Mesodermal cell (in vitro differentiated cells): ENCODE data around the gene FAM174C.

Experiments
- H3K27ac ChIP-seq: 2 replicates; pipeline ENCODE4 v1.7.0; 2013; ENCODE audit warnings: mild to moderate bottlenecking, low read depth, low read length, moderate library complexity; ENCODE audit not compliant: severe bottlenecking
- H3K36me3 ChIP-seq: 2 replicates; pipeline ENCODE4 v1.7.1; 2013; ENCODE audit warnings: mild to moderate bottlenecking, low read length, moderate library complexity; ENCODE audit not compliant: control insufficient read depth, insufficient read depth
- H3K4me1 ChIP-seq: one replicate; pipeline ENCODE4 v1.7.1; 2013; ENCODE audit warnings: mild to moderate bottlenecking, low read length; ENCODE audit not compliant: insufficient read depth, control insufficient read depth, poor library complexity, severe bottlenecking
- H3K4me3 ChIP-seq: 2 replicates; pipeline ENCODE4 v1.7.0; 2013; ENCODE audit warnings: low read length, control low read depth, mild to moderate bottlenecking; ENCODE audit not compliant: insufficient read depth, poor library complexity, severe bottlenecking; ENCODE audit errors: extremely low read depth
- H3K9me3 ChIP-seq: 2 replicates; pipeline ENCODE4 v1.7.1; 2013; ENCODE audit warnings: mild to moderate bottlenecking, low read length, moderate library complexity; ENCODE audit not compliant: control insufficient read depth
- WGBS, 2 experiments: methylation state at CpG; one replicate each; pipeline ENCODE4 v1.1.5; 2013; ENCODE audit warnings: missing lambda C conversion rate in 2 of 2; ENCODE audit not compliant: insufficient coverage in 2 of 2; 5-methylcytosine and 5-hydroxymethylcytosine counted together

FAM174C gene

DNA sequence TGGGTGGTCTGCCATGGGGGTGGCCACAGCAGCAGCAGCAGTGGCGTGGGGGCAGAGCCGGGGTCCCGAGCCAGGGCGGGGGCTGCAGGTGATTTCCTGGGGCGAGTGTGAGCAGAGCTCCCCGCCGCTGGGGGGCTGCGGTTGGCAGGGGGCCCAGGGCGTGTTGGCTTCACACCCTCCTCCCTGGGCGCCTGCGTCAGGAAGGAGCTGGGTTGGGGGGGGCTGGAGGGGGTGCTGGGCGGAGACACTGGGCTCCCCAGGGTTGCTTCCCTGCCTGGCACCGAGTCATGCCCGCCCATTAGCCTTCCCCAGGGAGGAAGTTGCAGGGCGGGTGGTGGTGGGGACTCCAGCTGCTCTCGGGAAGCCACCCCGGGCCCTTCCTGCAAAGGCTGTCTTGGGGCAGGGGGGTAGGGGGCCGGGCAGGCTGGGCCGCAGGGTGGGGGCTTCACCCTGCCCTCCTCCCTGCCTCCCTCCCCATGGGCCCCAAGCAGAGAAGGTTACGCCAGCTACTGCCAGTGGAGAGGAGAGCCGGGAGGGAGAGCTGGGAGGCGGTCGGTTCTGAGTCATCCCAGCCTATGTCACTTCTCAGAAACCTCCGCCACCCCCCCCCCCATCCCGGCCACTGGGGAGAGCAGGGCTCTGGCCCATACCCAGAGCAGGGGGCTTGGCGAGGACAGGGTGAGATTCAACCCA lies 22.4 kb upstream of the FAM174C start:
- Histone ChIP-seq H3K36me3 (peaks cover 73% of the 10 kb centered on the region), H3K9me3 (no peaks in the 10 kb centered on the region), H3K4me1 (peaks cover 45% of the 10 kb centered on the region), H3K27ac (peak overlapping the region; percentile 90), H3K4me3 (peak overlapping the region; percentile 87)
- 38 to 53% methylated on average over 7 to 10 of the region's 26 CpGs for WGBS, 2 experiments

DNA sequence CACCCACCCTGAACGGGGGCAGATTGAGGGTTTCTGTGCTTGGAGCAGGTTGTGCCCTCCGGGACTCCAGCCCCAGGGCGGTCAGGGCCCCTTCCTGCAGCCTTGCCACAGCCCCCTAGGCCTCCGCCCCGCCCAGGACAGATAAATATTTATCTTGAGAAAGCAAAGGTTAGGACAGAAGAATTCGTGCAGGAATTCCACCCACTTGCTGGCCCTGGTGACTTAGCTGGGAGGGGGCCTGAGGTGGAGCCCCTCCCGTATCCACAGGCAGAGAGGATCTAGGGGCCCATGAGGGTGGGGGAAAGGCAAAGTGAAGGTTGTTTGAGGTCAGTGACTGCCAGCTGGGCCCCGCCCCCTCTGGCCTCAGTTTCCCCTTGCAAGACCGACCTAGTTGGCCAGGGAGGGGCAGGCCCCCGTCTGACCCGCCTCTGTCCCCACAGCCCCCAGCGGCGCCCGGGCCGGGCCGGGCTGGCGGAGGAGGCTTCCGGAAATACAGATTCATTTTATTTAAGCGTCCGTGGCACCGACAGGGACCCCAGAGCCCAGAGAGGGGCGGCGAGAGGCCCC lies 21.7 kb upstream of the FAM174C start:
- peaks cover 78% of the 10 kb centered on the region for H3K36me3 ChIP-seq
- peaks cover 51% of the 10 kb centered on the region for H3K4me1 ChIP-seq
- WGBS, 2 experiments: 86 to 87% methylated on average over 20 to 22 of the region's 23 CpGs
- H3K27ac ChIP-seq: peak overlapping the region; percentile 82
- peak overlapping the region; percentile 87 for H3K4me3 ChIP-seq
- no peaks in the 10 kb centered on the region for H3K9me3 ChIP-seq

DNA sequence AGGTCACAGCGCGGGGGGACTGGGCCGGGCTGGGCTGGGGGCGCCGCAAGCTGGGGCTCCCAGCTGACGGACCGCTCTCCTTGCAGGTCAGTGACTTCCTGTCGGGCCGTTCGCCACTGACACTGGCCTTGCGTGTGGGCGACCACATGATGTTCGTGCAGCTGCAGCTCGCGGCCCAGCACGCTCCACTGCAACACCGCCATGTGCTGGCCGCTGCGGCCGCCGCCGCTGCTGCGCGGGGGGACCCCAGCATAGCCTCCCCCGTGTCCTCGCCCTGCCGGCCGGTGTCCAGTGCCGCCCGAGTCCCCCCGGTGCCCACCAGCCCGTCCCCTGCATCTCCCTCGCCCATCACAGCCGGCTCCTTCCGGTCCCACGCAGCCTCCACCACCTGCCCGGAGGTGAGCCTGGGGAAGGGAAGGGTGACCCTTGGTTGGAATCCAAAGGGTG lies 21.2 kb upstream of the FAM174C start:
- H3K4me3 ChIP-seq: no peak overlapping the region
- peaks cover 78% of the 10 kb centered on the region for H3K36me3 ChIP-seq
- 91 to 95% methylated on average over 29 to 37 of the region's 37 CpGs for WGBS, 2 experiments
- no peaks in the 10 kb centered on the region for H3K9me3 ChIP-seq
- peaks cover 53% of the 10 kb centered on the region for H3K4me1 ChIP-seq
- peak overlapping the region; percentile 82 for H3K27ac ChIP-seq

DNA sequence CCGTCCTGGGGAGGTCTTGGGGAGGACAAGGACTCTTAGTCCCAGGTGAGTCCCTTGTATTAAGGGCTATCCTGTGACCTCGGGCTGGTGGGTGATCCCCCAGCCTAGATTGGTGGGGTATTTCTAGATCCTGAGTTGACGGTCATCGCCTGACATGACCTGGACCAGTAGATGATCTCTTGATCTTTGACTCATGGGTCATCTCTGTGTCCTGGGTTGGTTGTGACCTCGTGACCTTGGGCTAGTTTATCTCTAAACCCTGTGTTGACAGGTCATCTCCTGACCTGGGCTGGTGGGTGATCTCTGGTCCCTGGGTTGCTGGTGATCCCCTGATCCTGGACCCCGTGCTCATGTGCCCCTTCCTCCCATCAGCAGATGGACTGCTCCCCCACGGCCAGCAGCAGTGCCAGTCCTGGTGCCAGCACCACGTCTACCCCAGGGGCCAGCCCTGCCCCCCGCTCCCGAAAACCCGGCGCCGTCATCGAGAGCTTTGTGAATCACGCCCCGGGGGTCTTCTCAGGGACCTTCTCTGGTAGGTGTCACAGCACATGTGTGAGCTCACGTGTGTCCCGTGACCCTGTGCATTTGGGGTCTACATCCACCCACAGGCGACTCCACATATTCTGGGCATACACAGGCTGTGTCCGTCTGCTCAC lies 20.7 kb upstream of the FAM174C start:
- Histone ChIP-seq H3K27ac (peak overlapping the region; percentile 82), H3K4me1 (peaks cover 59% of the 10 kb centered on the region), H3K36me3 (peaks cover 78% of the 10 kb centered on the region), H3K4me3 (no peak overlapping the region), H3K9me3 (no peaks in the 10 kb centered on the region)
- WGBS, 2 experiments: 97 to 98% methylated on average over 19 of the region's 20 CpGs

DNA sequence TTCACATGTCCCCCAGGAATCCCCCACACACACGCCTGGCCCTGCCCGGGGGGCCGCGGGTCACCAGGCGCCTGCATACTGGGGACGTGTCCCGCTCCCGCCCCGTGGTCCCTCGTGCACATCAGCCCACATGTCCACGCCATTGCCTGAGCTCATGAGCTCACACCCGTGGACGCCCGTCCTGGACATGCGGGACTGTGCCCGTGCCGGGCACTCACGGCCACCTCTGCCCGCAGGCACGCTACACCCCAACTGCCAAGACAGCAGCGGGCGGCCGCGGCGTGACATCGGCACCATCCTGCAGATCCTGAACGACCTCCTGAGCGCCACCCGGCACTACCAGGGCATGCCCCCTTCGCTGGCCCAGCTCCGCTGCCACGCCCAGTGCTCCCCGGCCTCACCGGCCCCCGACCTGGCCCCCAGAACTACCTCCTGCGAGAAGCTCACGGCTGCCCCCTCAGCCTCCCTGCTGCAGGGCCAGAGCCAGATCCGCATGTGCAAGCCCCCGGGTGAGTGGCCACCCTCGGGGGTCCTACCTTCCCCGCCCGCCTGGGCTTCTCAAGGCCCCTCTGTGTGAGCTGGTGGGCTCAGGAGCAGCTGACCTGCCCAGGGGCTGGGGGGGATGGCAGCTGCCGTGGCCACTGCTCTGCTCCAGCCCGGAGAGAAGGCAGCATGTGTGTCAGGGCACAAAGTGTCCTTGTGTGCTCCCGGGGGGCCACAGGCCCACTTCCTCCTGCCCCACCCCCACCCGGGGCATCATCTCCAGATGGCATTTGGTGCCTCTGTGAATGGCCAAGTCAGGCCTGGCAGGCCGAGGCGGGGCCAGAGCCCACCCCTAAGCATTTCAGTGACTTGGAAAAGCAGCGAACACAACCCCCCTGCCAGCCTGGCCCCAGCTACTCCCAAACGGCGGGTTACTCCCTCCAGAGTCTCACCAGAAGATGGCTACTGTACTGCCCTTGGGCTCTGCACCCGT lies 19.9 kb upstream of the FAM174C start:
- peaks cover 62% of the 10 kb centered on the region for H3K4me1 ChIP-seq
- WGBS, 2 experiments: 95 to 96% methylated on average over 50 to 51 of the region's 52 CpGs
- H3K27ac ChIP-seq: peak overlapping the region; percentile 62
- H3K4me3 ChIP-seq: no peak overlapping the region
- H3K36me3 ChIP-seq: peaks cover 75% of the 10 kb centered on the region
- no peaks in the 10 kb centered on the region for H3K9me3 ChIP-seq

DNA sequence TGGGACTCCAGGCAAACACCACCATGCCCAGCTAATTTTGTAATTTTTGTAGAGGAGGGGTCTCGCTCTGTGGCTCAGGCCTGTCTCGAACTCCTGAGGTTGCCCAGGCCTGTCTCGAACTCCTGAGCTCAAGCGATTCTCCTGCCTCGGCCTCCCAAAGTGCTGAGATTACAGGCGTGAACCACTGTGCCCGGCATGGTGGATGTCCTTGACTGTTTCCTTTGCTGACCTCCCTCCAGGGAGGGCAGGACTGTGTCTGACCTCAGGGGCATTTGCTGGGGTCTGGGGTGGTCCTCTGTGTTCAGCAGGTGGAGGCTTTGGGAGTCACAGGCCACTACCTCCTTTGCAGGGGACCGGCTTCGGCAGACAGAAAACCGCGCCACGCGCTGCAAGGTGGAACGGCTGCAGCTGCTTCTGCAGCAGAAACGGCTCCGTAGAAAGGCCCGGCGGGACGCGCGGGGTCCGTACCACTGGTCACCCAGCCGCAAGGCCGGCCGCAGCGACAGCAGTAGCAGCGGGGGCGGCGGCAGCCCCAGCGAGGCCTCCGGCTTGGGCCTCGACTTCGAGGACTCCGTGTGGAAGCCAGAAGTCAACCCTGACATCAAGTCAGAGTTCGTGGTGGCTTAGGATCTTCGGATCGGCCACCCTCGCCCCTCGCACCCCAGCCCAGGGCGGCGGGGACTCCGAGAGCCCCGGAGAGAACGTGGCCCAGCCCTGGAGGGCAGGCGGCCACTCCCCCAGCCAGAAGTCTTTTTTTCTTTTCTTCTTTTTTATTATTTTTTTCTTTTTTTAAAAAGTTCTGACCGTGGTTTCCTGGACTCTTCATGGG lies 18.5 kb upstream of the FAM174C start:
- Histone ChIP-seq H3K4me1 (peaks cover 70% of the 10 kb centered on the region), H3K27ac (peak overlapping the region; percentile 23), H3K4me3 (no peak overlapping the region), H3K36me3 (peaks cover 64% of the 10 kb centered on the region), H3K9me3 (no peaks in the 10 kb centered on the region)
- 94 to 96% methylated on average over 41 to 43 of the region's 46 CpGs for WGBS, 2 experiments

DNA sequence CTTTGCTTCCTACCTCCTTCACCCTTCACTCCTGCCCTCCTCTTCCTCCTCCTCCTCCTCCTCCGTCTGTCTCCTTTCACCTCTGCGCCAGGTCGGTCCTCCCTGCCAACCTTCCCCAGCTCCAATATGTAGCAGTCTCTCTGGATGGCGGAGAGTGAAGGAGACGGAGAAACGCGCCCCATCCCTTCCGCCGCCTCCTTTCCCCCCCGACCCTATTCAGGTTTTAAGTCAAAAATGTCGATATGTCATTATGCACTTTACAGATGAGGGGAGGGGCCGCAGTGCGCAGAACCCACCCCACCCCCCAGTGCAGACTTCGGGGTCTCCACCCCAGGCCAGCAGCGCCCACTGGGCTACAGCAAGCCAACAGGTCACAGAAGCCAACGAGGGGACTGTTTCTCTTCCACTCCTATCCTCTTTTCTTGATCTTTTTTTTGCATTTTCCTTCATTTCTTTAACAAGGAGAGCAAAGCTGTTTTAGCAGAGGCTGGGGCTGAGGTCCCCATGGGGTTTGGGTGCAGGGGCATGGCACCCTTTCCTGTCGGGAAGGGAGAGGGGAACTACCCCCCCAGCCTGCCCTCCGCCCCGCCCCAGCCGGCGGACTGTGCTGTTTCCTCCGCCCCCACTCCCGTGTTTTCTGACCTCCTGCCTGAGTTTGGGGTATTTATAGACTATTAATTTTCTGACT lies 17.7 kb upstream of the FAM174C start:
- Histone ChIP-seq H3K36me3 (peaks cover 56% of the 10 kb centered on the region), H3K4me1 (peaks cover 78% of the 10 kb centered on the region), H3K4me3 (no peak overlapping the region), H3K27ac (peak overlapping the region; percentile 45), H3K9me3 (no peaks in the 10 kb centered on the region)
- WGBS, 2 experiments: 71 to 83% methylated on average over 6 of the region's 23 CpGs

DNA sequence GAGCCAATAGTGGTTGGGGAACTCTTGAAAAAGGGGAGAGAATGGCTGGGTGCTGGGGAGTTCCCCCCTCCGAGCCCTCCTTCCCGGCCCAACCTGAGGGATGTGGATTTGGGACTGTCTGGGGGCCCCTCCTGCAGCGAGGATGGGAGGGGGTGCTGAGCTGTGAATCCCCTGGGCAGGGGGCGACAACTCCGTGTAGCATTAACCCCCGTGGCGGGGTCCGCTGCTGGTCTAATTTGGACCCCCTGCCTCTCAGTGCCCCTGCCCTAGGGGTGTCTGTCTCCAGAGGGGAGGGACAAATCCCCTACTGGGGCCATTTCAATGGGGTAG lies 17.2 kb upstream of the FAM174C start:
- WGBS, 2 experiments: 70 to 78% methylated on average over 2 to 6 of the region's 8 CpGs
- peak overlapping the region; percentile 36 for H3K27ac ChIP-seq

DNA sequence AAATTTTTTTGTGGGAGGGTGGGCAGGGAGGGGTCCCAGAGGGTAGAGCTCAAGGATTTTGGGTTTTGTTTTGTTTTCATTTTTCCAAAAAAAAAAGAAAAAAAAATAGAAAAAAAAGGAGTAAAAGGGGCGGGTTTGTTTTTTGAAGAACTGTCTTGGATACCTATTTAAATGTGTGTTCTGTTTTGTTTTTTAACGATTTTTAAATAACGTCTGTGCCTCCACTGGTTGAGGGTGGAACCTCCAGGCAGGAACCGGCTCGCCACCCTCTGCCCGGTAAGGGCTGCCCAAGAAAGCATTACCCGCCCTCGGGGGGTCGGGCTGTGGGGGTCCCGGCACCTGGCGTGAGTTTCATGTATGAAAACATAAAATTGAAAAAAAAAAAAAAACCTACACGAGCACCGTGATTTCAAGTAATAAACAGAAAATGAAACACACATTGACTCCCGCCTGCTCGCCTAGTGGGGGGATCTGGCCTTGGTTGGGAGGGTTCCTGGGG lies 16.6 kb upstream of the FAM174C start:
- no peak overlapping the region for H3K4me3 ChIP-seq
- peak overlapping the region; percentile 75 for H3K27ac ChIP-seq
- peaks cover 47% of the 10 kb centered on the region for H3K36me3 ChIP-seq
- no peaks in the 10 kb centered on the region for H3K9me3 ChIP-seq
- 60 to 77% methylated on average over 2 to 6 of the region's 15 CpGs for WGBS, 2 experiments
- H3K4me1 ChIP-seq: peaks cover 79% of the 10 kb centered on the region

More for the DNA sequence above, 17.2 kb upstream of the FAM174C start:
- Histone ChIP-seq H3K4me3 (no peak overlapping the region), H3K4me1 (peaks cover 80% of the 10 kb centered on the region), H3K36me3 (peaks cover 53% of the 10 kb centered on the region), H3K9me3 (no peaks in the 10 kb centered on the region)
